ENCODE results near the gene MORN1.

DNA sequence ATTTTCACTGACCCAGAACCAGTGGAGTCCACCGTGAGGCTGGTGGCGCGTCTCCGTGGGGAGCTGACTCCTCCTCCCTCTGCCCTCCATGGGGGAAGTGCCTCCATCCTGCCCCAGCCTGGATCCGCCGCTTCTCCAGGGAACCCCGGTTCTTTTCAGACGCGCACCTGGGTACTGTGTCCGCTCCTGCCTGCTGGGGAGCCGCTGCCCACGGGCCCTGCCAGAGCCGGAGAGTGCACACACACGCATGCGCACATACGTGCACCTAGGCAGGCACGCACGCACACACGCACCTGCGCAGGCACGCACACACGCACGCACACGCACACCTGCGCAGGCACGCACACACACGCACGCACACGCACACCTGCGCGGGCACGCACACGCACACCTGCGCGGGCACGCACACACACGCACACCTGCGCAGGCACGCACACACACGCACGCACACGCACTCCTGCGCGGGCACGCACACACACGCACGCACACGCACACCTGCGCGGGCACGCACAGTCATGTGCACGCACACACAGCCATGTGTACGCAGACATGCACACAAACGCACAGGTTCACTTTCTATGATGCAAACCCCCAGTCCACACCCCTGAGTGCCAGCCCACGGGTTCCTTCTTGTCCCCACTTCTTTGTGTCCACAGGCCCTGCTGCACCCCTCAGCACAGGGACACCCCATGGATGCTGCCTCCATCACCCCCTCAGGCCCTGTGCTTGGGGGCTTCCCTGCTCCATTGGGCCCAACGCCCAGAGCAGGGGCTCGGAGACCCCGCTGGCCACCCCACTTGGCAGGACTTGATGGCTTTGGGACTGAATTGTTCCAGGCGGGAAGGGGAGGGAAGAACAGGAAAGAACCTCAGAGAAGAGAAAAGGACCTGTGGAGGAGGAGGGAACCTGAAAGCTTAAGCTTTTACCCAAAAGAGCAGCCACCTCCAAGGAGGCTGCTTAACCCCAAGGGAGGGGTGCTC lies 42.7 kb downstream of the MORN1 start:
- TF ChIP-seq, protein P1, sequence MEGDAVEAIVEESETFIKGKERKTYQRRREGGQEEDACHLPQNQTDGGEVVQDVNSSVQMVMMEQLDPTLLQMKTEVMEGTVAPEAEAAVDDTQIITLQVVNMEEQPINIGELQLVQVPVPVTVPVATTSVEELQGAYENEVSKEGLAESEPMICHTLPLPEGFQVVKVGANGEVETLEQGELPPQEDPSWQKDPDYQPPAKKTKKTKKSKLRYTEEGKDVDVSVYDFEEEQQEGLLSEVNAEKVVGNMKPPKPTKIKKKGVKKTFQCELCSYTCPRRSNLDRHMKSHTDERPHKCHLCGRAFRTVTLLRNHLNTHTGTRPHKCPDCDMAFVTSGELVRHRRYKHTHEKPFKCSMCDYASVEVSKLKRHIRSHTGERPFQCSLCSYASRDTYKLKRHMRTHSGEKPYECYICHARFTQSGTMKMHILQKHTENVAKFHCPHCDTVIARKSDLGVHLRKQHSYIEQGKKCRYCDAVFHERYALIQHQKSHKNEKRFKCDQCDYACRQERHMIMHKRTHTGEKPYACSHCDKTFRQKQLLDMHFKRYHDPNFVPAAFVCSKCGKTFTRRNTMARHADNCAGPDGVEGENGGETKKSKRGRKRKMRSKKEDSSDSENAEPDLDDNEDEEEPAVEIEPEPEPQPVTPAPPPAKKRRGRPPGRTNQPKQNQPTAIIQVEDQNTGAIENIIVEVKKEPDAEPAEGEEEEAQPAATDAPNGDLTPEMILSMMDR (conservative IDR thresholded peaks at IDR 0.05; ENCODE audit: low read depth, low read length): no peak
- TF ChIP-seq POLR2A (IDR thresholded peaks at IDR 0.05; ENCODE audit: low read depth, low read length) (no peak), RFX5 (IDR thresholded peaks at IDR 0.05; ENCODE audit: low read depth, low read length) (no peak)

Data from IMR-90 (cell line).